Endothelial cell (in vitro differentiated cells): ENCODE results near the gene F8. TPM values are rescaled to one million over a fixed set of nuclear protein-coding genes. Genes with fewer than 3 reads are reported as not detected.

Source experiments
- DNase-seq: peaks from one replicate; pipeline ENCODE4 v3.0.0; 2021; ENCODE audit warnings: low spot score
- H3K27ac Mint-ChIP-seq: one replicate; pipeline ENCODE4 v1.8.0; 2021; ENCODE audit warnings: mixed read lengths, inconsistent platforms; ENCODE audit not compliant: unreplicated experiment
- H3K27me3 Mint-ChIP-seq: one replicate; pipeline ENCODE4 v1.8.0; 2021; ENCODE audit warnings: mild to moderate bottlenecking, moderate library complexity, mixed read lengths, inconsistent platforms; ENCODE audit not compliant: unreplicated experiment
- H3K36me3 Mint-ChIP-seq: one replicate; pipeline ENCODE4 v1.8.0; 2021; ENCODE audit warnings: mild to moderate bottlenecking, low read depth, mixed read lengths, inconsistent platforms; ENCODE audit not compliant: unreplicated experiment
- H3K4me1 Mint-ChIP-seq: one replicate; pipeline ENCODE4 v1.8.0; 2021; ENCODE audit warnings: mild to moderate bottlenecking, mixed read lengths, inconsistent platforms; ENCODE audit not compliant: unreplicated experiment
- H3K4me3 Mint-ChIP-seq: one replicate; pipeline ENCODE4 v1.8.0; 2021; ENCODE audit warnings: mild to moderate bottlenecking, mixed read lengths, inconsistent platforms; ENCODE audit not compliant: unreplicated experiment
- H3K9me3 Mint-ChIP-seq: one replicate; pipeline ENCODE4 v1.8.0; 2021; ENCODE audit warnings: mixed read lengths, inconsistent platforms; ENCODE audit not compliant: unreplicated experiment
- total RNA-seq: library from RNA; stranded (reverse); fragmentation: NEBNext Ultra II Directional; extraction: Animal tissue kit (Norgen Biotek cat#: 25700); gene quantifications from one replicate; pipeline ENCODE4 v1.2.1, GENCODE V29; 2021; ENCODE audit not compliant: unreplicated experiment
- TF ChIP-seq, protein P1 (sequence below): fragments of 200-600 bp; sonication (generic); IDR thresholded peaks from one replicate; pipeline ENCODE4 v1.5.0; 2021; ENCODE audit warnings: antibody characterized with exemption; ENCODE audit not compliant: unreplicated experiment

The F8 gene
- total RNA-seq, 1 donor from 2014 or later: 4.5 TPM

DNA sequence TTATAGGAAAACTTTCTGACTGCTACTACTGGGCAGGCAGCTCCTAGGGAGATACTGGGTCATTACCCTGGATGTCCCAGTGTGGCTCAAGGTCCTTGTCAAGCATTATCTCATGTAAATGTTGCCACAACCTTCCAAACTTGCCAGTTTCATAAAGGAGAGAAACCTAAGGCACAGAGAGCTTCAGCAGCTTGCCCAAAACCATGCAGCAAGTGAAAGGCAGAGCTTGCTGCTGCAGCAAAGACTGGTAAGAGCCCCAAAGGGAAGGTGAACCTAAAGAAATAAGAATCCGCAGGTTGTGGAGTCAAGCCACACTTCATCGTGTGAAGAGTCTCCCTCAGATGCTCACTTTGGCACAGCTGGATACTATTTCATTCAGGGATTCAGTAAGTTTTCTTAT, 219.6 kb downstream of the F8 start:
- Mint-ChIP-seq H3K27ac (no peak overlapping the region), H3K36me3 (no peaks in the 10 kb centered on the region), H3K9me3 (no peaks in the 10 kb centered on the region), H3K4me1 (peaks cover 26% of the 10 kb centered on the region), H3K27me3 (peaks cover 4% of the 10 kb centered on the region), H3K4me3 (no peak overlapping the region)
- DNase-seq: no peak
- TF ChIP-seq, protein P1, sequence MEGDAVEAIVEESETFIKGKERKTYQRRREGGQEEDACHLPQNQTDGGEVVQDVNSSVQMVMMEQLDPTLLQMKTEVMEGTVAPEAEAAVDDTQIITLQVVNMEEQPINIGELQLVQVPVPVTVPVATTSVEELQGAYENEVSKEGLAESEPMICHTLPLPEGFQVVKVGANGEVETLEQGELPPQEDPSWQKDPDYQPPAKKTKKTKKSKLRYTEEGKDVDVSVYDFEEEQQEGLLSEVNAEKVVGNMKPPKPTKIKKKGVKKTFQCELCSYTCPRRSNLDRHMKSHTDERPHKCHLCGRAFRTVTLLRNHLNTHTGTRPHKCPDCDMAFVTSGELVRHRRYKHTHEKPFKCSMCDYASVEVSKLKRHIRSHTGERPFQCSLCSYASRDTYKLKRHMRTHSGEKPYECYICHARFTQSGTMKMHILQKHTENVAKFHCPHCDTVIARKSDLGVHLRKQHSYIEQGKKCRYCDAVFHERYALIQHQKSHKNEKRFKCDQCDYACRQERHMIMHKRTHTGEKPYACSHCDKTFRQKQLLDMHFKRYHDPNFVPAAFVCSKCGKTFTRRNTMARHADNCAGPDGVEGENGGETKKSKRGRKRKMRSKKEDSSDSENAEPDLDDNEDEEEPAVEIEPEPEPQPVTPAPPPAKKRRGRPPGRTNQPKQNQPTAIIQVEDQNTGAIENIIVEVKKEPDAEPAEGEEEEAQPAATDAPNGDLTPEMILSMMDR: no peak

DNA sequence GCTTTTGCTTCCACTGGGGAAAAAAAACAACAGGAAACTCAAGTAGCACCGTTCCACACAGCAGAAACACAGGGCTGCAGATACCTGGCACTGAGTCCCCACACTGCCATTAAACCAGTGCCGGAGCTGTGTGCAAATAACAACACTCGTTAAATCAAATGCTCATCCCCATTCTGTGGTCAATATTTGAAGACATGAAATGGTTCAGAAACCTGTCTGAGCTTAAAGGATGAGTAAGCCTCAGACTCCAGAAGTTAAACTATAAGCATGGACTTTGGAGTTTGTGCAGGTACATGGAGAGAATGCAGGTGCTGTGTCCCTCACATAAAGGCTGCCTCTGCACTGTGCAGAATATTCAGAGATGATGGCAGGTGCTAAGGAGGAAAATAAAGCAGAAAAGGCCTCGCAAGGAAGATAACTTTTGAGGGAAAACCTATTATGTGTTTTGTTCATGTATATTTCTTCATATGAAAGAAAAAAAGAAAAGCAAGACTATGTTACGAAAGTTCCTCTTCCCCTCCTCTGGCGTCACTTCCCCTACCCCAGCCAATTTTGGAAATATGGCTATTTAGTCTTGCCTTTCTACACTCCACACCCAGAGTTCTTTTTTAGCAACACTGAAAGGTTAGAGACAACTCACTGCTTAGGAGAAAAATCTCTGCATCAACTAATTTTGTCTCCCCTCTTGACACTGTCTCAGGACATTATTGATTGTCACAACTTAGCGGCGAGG, 221.9 kb downstream of the F8 start:
- Mint-ChIP-seq H3K27me3 (peaks cover 4% of the 10 kb centered on the region), H3K9me3 (no peaks in the 10 kb centered on the region), H3K27ac (peak overlapping the region; percentile 15), H3K4me3 (no peak overlapping the region), H3K4me1 (peaks cover 26% of the 10 kb centered on the region), H3K36me3 (no peaks in the 10 kb centered on the region)
- TF ChIP-seq, protein P1: no peak
- no peak for DNase-seq

DNA sequence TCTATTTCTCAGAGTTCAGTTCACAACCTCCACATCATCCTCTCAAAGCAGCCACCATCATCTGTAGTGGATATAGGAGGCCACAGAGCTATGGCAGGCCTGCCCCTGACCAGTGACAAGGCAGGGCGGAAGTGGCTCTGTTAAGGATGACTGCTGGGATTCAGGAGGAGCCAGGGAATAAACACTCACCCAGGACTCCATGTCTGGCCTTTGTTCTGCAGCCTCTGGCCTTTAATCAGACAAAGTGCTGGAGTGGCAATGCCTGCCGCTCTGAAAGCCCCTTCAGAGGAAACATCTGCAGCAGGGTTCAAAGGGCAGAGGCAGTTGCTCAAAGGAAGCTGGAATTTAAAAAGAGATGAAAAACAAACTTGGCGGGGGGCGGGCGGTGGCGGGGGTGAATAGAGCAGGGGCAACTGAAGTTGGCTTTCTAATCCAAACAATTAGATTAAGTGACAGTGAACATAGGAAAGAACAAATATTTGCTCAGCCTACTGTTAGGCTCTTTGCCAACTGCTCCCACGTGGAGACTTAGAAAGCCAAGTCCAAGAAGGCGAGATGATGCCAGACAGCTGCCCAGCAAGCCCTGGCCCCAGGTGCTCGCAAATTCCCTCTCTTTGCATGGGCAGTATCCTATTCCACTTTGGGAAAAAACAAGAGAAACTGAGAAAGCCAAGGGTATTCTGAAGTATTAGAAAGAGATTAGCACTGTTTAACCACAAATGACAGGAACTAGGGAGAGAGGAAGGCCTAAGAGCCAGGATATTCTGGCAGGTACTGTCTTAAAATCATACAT, 222.8 kb downstream of the F8 start:
- Mint-ChIP-seq H3K36me3 (no peaks in the 10 kb centered on the region), H3K4me3 (no peak overlapping the region), H3K4me1 (peaks cover 26% of the 10 kb centered on the region), H3K9me3 (no peaks in the 10 kb centered on the region), H3K27ac (peak overlapping the region; percentile 61), H3K27me3 (peaks cover 4% of the 10 kb centered on the region)
- peak; percentile 7 for DNase-seq
- TF ChIP-seq, protein P1: no peak

DNA sequence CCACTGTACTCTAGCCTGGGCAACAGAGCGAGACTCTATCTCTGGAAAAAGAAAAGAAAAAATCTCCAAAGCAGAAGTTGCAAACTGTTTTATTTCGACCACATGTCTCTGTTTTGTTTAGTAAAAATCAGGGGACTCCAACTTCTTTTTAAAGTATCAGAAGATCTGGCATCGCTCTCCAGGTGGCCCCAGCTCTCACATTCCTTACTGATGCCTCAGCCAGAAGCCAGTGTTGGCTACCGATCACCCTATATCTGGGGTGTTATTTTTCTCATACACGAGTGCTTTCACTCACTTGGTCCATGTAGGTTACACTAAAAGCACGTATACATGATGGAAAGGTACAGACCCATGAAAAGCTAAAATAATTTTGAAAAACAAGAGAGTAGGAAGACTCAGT, 225.5 kb downstream of the F8 start:
- no peak overlapping the region for H3K27ac Mint-ChIP-seq
- H3K4me3 Mint-ChIP-seq: no peak overlapping the region
- TF ChIP-seq, protein P1: no peak
- no peaks in the 10 kb centered on the region for H3K27me3 Mint-ChIP-seq
- peaks cover 22% of the 10 kb centered on the region for H3K4me1 Mint-ChIP-seq
- no peaks in the 10 kb centered on the region for H3K36me3 Mint-ChIP-seq
- no peak for DNase-seq
- H3K9me3 Mint-ChIP-seq: no peaks in the 10 kb centered on the region

DNA sequence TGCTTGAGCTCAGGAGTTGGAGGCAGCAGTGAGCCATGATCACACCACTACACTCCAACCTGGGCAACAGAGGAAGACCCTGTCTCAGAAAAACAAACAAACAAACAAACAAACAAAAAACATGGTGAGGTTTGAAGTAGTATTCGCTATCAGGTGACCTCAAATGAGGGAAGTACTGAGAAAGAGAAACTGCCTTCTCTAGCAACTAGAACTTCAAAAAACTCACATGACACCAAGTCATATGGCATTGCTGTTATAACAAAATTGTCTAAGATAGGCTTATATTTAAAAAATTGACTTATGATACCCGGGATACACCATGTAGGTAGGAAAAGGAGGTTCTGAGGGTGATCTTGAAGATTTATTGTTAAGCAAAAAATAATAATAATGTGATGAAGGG, 227.5 kb downstream of the F8 start:
- no peaks in the 10 kb centered on the region for H3K36me3 Mint-ChIP-seq
- no peak overlapping the region for H3K27ac Mint-ChIP-seq
- no peak for DNase-seq
- H3K4me3 Mint-ChIP-seq: no peak overlapping the region
- TF ChIP-seq, protein P1: no peak
- H3K9me3 Mint-ChIP-seq: no peaks in the 10 kb centered on the region
- peaks cover 9% of the 10 kb centered on the region for H3K4me1 Mint-ChIP-seq
- H3K27me3 Mint-ChIP-seq: no peaks in the 10 kb centered on the region
